NK-92 (cell line): ENCODE measurements around the gene ARAP1.

Source experiments
- DNase-seq: peaks from one replicate; lab custom pipeline; 2025; ENCODE audit not compliant: unreplicated experiment; lab: John Stamatoyannopoulos, UW

The ARAP1 gene

GRCh38 chr11:72780296-72781062, 28.3 kb upstream of the ARAP1 start:
- DNase-seq = no peak

- DNase-seq = no peak
These were observed 27.4 kb upstream of the ARAP1 start for GRCh38 chr11:72779495-72780128.

- no peak for DNase-seq
These were observed 26.6 kb upstream of the ARAP1 start for GRCh38 chr11:72778535-72779494.

GRCh38 chr11:72777755-72778278, 25.6 kb upstream of the ARAP1 start:
- DNase-seq = no peak

- DNase-seq = no peak
These were observed 24.9 kb upstream of the ARAP1 start for GRCh38 chr11:72776844-72777754.

- no peak for DNase-seq
These were observed 24.1 kb upstream of the ARAP1 start for GRCh38 chr11:72776117-72776843.

GRCh38 chr11:72775288-72776110, 23.3 kb upstream of the ARAP1 start:
- DNase-seq = no peak

GRCh38 chr11:72774499-72774898, 22.3 kb upstream of the ARAP1 start:
- DNase-seq = no peak

GRCh38 chr11:72773696-72774095, 21.5 kb upstream of the ARAP1 start:
- DNase-seq = no peak

GRCh38 chr11:72773291-72773690, 21.1 kb upstream of the ARAP1 start:
- no peak for DNase-seq

GRCh38 chr11:72772059-72772458, 19.9 kb upstream of the ARAP1 start:
- DNase-seq = no peak

- no peak for DNase-seq
These were observed 19.3 kb upstream of the ARAP1 start for GRCh38 chr11:72771507-72771906.

- DNase-seq = no peak
These were observed 18.6 kb upstream of the ARAP1 start for GRCh38 chr11:72770799-72771198.

GRCh38 chr11:72769680-72770079, 17.5 kb upstream of the ARAP1 start:
- DNase-seq = no peak

GRCh38 chr11:72768581-72768980, 16.4 kb upstream of the ARAP1 start:
- DNase-seq = no peak

GRCh38 chr11:72767203-72768062, 15.2 kb upstream of the ARAP1 start:
- DNase-seq = no peak

- no peak for DNase-seq
These were observed 14.1 kb upstream of the ARAP1 start for GRCh38 chr11:72766152-72766902.
